Liver (tissue), 9 donors: ENCODE data around the gene PF4V1. TPM values are rescaled to one million over a fixed set of nuclear protein-coding genes. Genes with fewer than 3 reads are reported as not detected.

ENCODE experiments used
- DNase-seq: peaks from one replicate; pipeline ENCODE4 v3.0.0-alpha.2; 2017; ENCODE audit warnings: low spot score
- H3K27ac ChIP-seq, 2 donors: one replicate each; pipeline ENCODE4 v1.7.0; 2013; ENCODE audit warnings: inconsistent platforms in 2 of 2, low read length in 2 of 2, control low read depth in 1 of 2, low read depth in 1 of 2, mild to moderate bottlenecking in 1 of 2
- H3K27me3 ChIP-seq, 4 donors: one replicate each; pipeline versions ENCODE4 v1.6.1 to v1.7.0; 2013; ENCODE audit warnings: low read length in 3 of 4, inconsistent platforms in 1 of 4, mild to moderate bottlenecking in 1 of 4, moderate library complexity in 1 of 4; ENCODE audit not compliant: control insufficient read depth in 4 of 4, insufficient read depth in 4 of 4
- H3K36me3 ChIP-seq, 4 donors: one replicate each; pipeline versions ENCODE4 v1.6.1 to v1.7.0; 2013; ENCODE audit warnings: low read length in 3 of 4, mild to moderate bottlenecking in 3 of 4, low read depth in 1 of 4, moderate library complexity in 1 of 4; ENCODE audit not compliant: control insufficient read depth in 4 of 4, insufficient read depth in 3 of 4
- H3K4me1 ChIP-seq, 4 donors: one replicate each; pipeline versions ENCODE4 v1.6.1 to v1.7.0; 2013; ENCODE audit warnings: low read length in 3 of 4, mild to moderate bottlenecking in 3 of 4, moderate library complexity in 1 of 4; ENCODE audit not compliant: control insufficient read depth in 4 of 4, insufficient read depth in 4 of 4
- H3K4me3 ChIP-seq, 3 donors: one replicate each; pipeline versions ENCODE4 v1.6.1 to v1.7.0; 2013; ENCODE audit warnings: low read length in 3 of 3, control low read depth in 1 of 3, low read depth in 1 of 3, mild to moderate bottlenecking in 1 of 3
- H3K9ac ChIP-seq, 2 donors: one replicate each; pipeline ENCODE4 v1.7.0; 2013; ENCODE audit warnings: low read length in 2 of 2, mild to moderate bottlenecking in 2 of 2, moderate library complexity in 2 of 2, control low read depth in 1 of 2, low read depth in 1 of 2
- H3K9me3 ChIP-seq, 4 donors: one replicate each; pipeline versions ENCODE4 v1.6.1 to v1.7.0; 2013; ENCODE audit warnings: low read length in 3 of 4; ENCODE audit not compliant: control insufficient read depth in 4 of 4
- ATF3 ChIP-seq: IDR thresholded peaks from 2 replicates; pipeline ENCODE4 v1.6.1; 2016; ENCODE audit warnings: antibody characterized with exemption
- EGR1 ChIP-seq, 2 donors: IDR thresholded peaks; 2 replicates each; pipeline ENCODE4 v1.6.1; 2016 to 2018; ENCODE audit warnings: antibody characterized with exemption in 2 of 2, low read depth in 2 of 2
- FOXA1 ChIP-seq: IDR thresholded peaks from 2 replicates; pipeline ENCODE4 v1.6.1; 2016; ENCODE audit warnings: antibody characterized with exemption
- FOXA2 ChIP-seq: IDR thresholded peaks from 2 replicates; pipeline ENCODE4 v1.6.1; 2016; ENCODE audit warnings: antibody characterized with exemption
- GABPA ChIP-seq, 2 donors: IDR thresholded peaks in 1 of 2; conservative IDR thresholded peaks in 1 of 2; 2 replicates each; pipeline ENCODE4 v1.6.1; 2016; ENCODE audit warnings: antibody characterized with exemption in 2 of 2, mild to moderate bottlenecking in 1 of 2, moderate library complexity in 1 of 2
- HNF4A ChIP-seq, 2 donors: conservative IDR thresholded peaks; 2 replicates each; pipeline ENCODE4 v1.6.1; 2016; ENCODE audit warnings: antibody characterized with exemption in 2 of 2, mild to moderate bottlenecking in 2 of 2
- JUND ChIP-seq, 2 donors: IDR thresholded peaks; 2 replicates each; pipeline ENCODE4 v1.6.1; 2016; ENCODE audit warnings: antibody characterized with exemption in 2 of 2
- MAX ChIP-seq: IDR thresholded peaks from 2 replicates; pipeline ENCODE4 v1.6.1; 2016; ENCODE audit warnings: antibody characterized with exemption
- RAD21 ChIP-seq, 2 donors: IDR thresholded peaks; 2 replicates each; pipeline ENCODE4 v1.6.1; 2016; ENCODE audit warnings: antibody characterized with exemption in 2 of 2, mild to moderate bottlenecking in 2 of 2
- RXRA ChIP-seq, 2 donors: IDR thresholded peaks; 2 replicates each; pipeline ENCODE4 v1.6.1; 2017 to 2018; ENCODE audit warnings: antibody characterized with exemption in 2 of 2, mild to moderate bottlenecking in 1 of 2
- SP1 ChIP-seq: IDR thresholded peaks from 2 replicates; pipeline ENCODE4 v1.6.1; 2018; ENCODE audit warnings: antibody characterized with exemption, mild to moderate bottlenecking
- TAF1 ChIP-seq: conservative IDR thresholded peaks from 2 replicates; pipeline ENCODE4 v1.6.1; 2016; ENCODE audit warnings: antibody characterized with exemption, mild to moderate bottlenecking
- YY1 ChIP-seq: IDR thresholded peaks from 2 replicates; pipeline ENCODE4 v1.6.1; 2016; ENCODE audit warnings: antibody characterized with exemption, mild to moderate bottlenecking
- ZBTB33 ChIP-seq: IDR thresholded peaks from 2 replicates; pipeline ENCODE4 v1.6.1; 2016; ENCODE audit warnings: antibody characterized with exemption
- WGBS: extraction: QIAGEN DNeasy Blood & Tissue Kit; methylation state at CpG from one replicate; pipeline ENCODE4 v1.1.7; 2013; 5-methylcytosine and 5-hydroxymethylcytosine counted together
- polyA plus RNA-seq, 2 donors: library from polyadenylated mRNA; stranded (reverse) in 1 of 2; unstranded in 1 of 2; fragments of 200-250 nt in 1 of 2; fragments of >200 nt in 1 of 2; fragmentation: Nextera tagmentation in 1 of 2; extraction: Ambion mirVana in 1 of 2; gene quantifications; one replicate each; pipeline versions ENCODE4 v1.2.1 to v1.2.3, GENCODE V29; 2013 to 2015
- total RNA-seq, 2 donors: library from RNA; depleted of rRNA; stranded (reverse); fragments of >200 nt; gene quantifications; one replicate each; pipeline ENCODE4 v1.2.3, GENCODE V29; 2014
- donor health status: healthy.
- donor health status: healthy.
- donor health status: healthy.
- donor health status: healthy.
- donor health status: healthy.

Gene PF4V1
- total and polyA plus RNA-seq, 4 donors: 0.16 to 3.4 (median 0.74) TPM; not detected in 1

- TF ChIP-seq ZBTB33 (no peak), EGR1 (IDR thresholded peaks at IDR 0.05; ENCODE audit: low read depth in 2 of 2) (no peak), TAF1 (no peak), YY1 (no peak), GABPA (IDR thresholded peaks at IDR 0.05 in 1 of 2, conservative IDR thresholded peaks at IDR 0.05 in 1 of 2) (no peak), FOXA2 (no peak), RXRA (IDR thresholded peaks at IDR 0.05) (no peak)
Measured at GRCh38 chr4:73901031-73901430, 47.9 kb downstream of the PF4V1 start (continued).

- Histone ChIP-seq H3K27ac (no peak overlapping the region), H3K4me3 (no peak overlapping the region), H3K4me1 (no peaks in the 10 kb centered on the region), H3K9ac (no peak overlapping the region), H3K9me3 (no peaks in the 10 kb centered on the region), H3K27me3 (peaks cover 0 to 2% (median 0%) of the 10 kb centered on the region in 4 donors), H3K36me3 (no peaks in the 10 kb centered on the region)
- DNase-seq: no peak
- 84% methylated on average over 1 of the region's 1 CpG for WGBS
- TF ChIP-seq FOXA1 (no peak), RXRA (IDR thresholded peaks at IDR 0.05) (no peak), FOXA2 (no peak), MAX (no peak), HNF4A (conservative IDR thresholded peaks at IDR 0.05) (no peak), ZBTB33 (no peak), GABPA (IDR thresholded peaks at IDR 0.05 in 1 of 2, conservative IDR thresholded peaks at IDR 0.05 in 1 of 2) (no peak), RAD21 (IDR thresholded peaks at IDR 0.05) (no peak), ATF3 (no peak), SP1 (no peak)
Measured at GRCh38 chr4:73902038-73902637, 49.0 kb downstream of the PF4V1 start.

GRCh38 chr4:73902817-73903547 lies 49.9 kb downstream of the PF4V1 start:
- no peaks in the 10 kb centered on the region for H3K4me1 ChIP-seq
- no peaks in the 10 kb centered on the region for H3K9me3 ChIP-seq
- no peaks in the 10 kb centered on the region for H3K36me3 ChIP-seq
- H3K27me3 ChIP-seq: peaks cover 0 to 2% (median 0%) of the 10 kb centered on the region in 4 donors
- WGBS: 70% methylated on average over 3 of the region's 3 CpGs
- no peak overlapping the region for H3K4me3 ChIP-seq
- TF ChIP-seq JUND (IDR thresholded peaks at IDR 0.05): no peak
- TF ChIP-seq ATF3: no peak
- TF ChIP-seq ZBTB33: no peak
- no peak overlapping the region for H3K27ac ChIP-seq
- no peak for DNase-seq
- no peak overlapping the region for H3K9ac ChIP-seq
